DMS153 (cell line): Measurements from ENCODE around the gene PTBP1.

Experiments
- DNase-seq: peaks from one replicate; lab custom pipeline; 2025; lab: John Stamatoyannopoulos, UW

The PTBP1 gene

GRCh38 chr19:797528-798414 is 519 bp downstream of the PTBP1 start:
- peak; percentile 2 for DNase-seq

DNA sequence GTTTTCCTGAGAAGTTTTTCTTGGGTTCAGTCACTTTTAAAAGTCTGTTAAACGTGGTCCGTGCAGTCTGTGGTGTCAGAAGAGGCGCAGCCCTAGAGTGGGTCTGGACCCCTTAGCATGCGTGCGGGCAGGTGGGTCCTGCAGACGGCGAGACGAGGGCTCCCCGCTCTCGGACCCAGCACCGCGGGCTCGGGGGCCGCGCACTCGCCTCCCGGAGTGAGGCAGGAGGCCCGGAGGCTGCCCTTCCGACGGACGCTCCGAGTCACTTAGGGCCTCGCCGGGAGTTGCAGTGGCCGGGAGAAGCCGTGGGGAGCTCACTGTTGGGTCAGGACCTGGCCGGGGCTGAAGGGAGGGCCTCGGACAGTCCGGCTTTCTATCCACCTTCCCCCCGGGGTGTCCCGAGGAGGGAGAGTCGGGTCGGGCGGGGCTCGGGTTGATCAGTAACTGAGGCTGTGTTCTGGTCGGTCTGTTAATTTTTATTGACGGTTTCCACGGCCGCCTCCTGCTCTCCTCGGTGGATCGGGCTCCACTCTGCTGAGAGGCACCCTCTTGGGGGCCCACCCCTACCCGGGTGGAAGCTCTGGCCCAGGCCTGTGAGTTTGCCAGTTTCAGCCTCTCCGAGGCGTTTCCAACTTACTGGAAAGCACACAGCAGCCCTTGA is 1.3 kb downstream of the PTBP1 start:
- no peak for DNase-seq

DNA sequence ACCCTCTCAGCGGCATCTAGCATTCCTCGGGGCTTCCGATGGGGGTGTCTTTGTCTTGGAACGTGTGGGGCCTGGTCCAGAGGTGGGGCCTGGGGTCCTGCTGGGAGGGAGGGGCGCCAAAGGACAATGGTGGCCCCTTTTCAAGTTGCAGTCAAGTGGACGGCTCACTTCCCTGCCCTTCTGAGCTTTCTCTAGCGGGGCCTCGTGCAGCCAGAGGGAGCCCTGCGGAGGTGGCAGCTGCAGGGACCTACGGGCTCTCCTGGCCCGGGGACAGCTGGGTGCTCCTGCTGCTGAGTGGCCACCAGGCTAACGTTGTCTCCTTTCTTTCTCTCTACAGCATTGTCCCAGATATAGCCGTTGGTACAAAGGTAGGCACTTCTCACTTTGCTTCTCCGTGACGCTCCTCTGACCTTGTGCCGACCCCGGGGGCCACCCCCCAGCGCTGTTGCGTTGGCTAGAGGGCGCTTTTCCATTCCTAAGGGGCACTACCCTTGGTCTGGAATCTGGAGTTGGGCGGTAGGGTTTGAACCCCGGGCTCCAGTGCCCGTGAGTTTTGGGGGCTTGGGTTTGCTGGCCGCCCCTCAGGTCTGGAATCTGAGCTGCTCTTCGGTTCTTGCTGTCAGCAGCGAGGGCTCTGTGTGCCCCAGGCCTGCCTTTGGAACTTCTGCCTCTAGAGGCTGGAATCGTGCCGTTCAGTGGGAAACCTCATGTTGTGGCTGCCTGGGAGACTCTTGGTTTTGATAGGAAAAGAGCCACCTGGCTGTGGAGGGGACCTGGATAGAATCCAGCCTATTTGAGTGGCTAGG is 2.0 kb downstream of the PTBP1 start:
- no peak for DNase-seq

DNA sequence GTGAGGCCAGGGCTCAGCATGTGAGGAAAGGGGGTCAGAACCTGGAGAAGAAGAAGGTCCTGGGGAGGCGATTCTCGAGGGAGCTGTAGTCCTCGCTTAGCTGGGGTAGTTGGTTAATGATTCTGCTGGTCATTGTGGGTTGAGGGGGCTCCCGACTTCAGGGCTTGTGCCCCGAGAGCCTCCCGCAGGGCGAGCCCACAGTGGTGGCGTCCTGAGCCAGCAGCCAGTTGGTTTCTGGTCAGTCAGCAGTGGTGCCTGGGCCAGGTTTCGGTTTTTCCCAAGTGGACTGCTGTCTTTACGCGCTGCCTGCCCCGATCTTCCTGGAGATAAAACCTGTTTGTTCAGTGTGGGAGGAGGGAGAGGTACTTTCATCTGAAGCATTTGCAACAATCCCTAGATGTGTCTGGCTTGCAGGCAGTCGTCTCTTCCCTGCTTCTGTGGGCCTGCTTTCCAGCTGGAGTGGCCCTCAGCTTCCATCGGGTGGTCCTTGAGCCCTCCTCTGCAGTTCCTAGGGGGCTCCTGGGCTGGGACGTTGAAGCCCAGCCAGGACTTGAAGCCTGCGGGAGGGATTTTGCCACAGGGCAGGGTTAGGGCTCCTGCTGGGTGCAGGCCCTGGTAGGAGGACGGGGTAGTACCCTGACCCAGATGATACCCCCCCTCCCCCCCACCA is 3.2 kb downstream of the PTBP1 start:
- DNase-seq, result no peak

DNA sequence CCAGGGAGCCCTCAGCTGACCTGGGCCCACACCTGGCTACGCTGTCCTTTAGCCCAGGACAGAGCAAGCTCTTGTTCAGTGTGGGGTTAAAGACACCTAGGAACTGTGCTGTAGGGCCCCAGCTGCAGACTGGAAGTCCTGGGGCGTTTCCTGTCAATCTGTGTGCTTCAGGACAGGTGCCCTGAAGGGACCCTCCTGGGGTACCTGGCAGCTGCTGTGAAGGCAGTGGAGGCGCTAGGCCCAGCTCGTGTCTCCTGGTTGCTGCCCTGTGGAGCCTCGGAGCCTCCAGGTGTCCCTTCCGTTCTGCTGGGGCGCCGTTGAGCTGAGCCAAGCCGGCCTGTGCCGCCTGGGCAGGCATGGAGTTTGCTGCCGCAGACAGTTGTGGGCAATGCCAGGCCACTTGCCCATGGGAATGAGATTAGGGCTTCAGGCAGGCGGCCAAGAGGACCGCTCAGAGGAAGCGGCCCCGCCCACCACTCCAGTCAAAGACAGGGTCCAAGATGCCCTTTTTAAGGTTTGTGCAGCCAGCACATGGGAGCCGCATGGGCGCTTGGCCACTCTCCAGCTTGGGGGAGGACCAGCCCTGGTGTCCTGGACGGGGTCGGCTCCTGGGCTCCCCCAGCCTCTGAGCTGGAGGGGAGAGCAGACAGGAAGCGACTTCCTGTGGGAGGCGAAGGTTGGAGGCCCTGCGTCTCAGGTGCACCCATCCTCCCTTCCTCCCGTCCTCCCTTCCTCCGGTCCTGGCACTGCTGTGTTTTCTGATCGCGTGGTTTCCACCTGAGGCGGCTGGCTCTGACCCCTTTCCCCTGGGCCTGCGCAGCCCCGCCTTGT is 4.0 kb downstream of the PTBP1 start:
- DNase-seq, result no peak

GRCh38 chr19:801861-802497 is 4.7 kb downstream of the PTBP1 start:
- no peak for DNase-seq

GRCh38 chr19:802498-803098 is 5.3 kb downstream of the PTBP1 start:
- no peak for DNase-seq

DNA sequence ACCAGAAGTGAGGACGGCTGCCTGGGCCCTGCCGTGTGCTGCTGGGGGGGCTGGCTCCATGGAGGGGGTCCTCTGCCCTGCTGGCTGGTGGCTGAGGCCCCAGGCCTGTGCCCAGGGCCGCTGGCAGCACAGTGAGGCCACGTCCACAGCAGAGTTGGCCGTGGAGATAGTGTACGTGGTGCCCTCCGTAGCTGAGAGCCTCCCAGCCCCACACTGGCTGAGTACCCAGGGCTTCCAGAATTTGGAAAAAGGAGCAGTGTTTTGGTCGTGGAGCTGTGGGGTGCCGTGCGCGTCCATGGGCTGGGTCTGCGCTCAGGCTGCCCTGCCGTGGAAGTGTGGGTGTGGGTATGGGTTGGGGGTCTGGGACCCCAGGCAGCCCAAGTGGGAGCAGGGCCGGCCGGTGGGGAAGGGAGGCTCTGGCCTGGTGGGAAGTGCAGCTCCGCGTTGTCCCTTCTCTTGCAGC is 5.9 kb downstream of the PTBP1 start:
- no peak for DNase-seq

- DNase-seq, result no peak
These were observed 6.6 kb downstream of the PTBP1 start for GRCh38 chr19:803686-804418.

GRCh38 chr19:804419-805165 is 7.3 kb downstream of the PTBP1 start:
- DNase-seq, result no peak

DNA sequence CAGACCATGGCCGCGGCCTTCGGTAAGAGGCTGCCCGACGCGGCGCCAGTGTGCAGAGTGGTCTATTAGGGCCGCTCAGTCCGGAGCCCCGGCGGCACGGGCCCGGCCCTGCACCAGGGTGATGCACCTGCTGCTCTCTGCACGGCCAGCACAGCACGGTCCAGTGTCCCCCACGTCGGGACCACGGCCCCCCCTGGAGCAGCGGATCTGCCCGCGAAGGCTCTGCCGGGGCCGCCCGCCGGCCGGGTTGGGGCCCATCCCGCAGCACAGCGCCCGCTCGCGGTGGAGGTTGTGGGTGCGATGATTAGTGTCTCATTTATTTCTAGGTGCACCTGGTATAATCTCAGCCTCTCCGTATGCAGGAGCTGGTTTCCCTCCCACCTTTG is 7.9 kb downstream of the PTBP1 start:
- DNase-seq, result no peak

DNA sequence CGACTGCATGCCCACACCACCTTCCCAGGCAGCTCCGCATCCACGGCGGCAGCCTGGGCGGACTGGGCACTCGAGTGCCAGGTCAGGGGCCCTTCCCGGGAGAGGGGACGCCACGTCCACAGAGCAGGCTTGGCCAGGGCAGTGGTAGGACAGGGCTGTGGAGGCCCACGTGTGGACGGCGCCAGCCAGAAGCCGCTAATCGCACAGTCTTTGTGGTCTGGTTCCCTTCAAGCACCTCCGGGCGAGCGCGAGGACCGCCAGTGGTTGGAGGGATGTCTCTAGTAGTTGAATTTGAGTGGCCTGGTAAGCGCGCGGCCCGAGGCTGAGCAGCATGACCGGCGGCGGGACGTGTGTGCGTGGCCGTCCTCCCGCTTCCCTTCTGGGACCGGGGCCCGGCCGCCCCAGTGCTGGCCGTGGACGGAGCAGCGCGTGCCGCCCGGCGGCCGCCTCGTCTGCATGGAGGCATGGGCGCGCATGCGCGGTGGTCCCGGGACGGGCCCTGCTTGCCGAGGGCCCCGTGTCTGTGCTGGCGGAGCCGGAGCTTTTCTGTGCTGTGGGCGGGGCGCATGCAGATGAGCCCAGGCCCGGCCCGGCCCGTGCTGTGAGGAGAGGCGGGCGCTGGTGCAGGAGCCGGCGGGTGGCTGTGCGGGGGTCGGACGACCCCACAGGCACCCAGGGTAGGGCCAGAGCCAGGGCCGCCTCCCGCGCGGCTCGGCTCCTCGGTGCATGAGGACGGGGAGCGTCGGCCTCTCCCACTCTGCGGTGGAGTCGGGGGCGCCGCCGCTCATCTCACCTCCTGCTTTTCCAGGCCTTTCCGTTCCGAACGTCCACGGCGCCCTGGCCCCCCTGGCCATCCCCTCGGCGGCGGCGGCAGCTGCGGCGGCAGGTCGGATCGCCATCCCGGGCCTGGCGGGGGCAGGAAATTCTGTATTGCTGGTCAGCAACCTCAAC is 8.6 kb downstream of the PTBP1 start:
- DNase-seq, result no peak

DNA sequence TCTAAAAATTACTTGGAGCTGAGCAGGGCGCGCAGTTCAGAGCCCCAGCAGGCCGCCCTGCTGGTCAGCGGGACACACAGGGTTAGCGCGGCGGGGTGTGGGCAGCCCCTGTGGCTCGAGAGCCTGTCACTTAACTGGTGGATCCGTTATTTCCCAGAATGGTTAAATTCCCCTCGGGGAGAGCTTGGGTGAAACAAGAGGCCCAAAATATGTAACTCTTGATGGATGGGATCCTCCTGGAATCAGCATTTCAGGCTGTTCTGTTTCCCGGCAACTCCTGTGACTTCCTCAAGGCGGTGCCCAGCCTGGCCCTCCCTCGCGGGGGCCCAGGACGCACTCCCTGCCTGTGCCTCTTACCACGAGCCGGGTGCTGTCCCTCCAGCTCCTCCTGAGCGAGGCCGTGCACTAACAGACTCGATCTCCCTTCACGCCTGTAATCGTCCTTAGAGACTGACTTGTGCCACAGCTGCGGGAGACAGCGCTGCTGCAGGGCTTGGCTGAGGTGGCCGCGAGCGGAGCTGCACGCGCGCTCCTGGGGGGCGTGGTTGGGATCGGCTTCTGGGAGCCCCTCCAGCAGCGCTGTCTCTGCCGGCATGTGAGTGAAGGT is 9.7 kb downstream of the PTBP1 start:
- DNase-seq, result no peak

GRCh38 chr19:807627-808422 is 10.6 kb downstream of the PTBP1 start:
- no peak for DNase-seq

GRCh38 chr19:808423-808775 is 11.1 kb downstream of the PTBP1 start:
- no peak for DNase-seq

DNA sequence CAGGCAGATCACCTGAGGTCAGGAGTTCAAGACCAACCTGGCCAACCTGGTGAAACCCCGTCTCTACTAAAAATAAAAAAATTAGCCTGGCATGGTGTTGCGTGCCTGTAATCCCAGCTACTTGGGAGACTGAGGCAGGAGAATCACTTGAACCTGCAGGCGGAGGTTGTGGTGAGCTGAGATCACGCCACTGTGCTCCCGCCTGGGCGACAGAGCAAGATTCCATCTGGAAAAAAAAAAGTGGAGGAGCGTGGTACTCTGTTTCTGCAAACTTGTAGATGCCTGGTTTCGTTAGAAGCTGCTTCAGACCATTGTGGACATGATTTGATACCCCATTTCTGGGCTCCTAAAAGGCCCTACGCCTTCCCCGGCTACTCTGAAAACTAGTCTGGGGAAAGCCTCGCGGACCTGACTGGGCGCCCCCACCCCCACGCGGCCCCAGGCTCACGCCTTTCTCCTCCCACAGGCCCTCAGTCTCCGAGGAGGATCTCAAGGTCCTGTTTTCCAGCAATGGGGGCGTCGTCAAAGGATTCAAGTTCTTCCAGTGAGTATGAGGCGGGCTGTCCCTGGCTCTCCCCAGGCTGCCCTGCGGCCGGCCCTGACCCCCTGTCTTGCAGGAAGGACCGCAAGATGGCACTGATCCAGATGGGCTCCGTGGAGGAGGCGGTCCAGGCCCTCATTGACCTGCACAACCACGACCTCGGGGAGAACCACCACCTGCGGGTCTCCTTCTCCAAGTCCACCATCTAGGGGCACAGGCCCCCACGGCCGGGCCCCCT is 13.0 kb downstream of the PTBP1 start:
- DNase-seq, result no peak
